Fibroblast of mammary gland (primary cell): ENCODE measurements around the gene KRT33A.

Experiments used
- DNase-seq: peaks from one replicate; pipeline ENCODE4 v3.0.0-alpha.2; 2010; ENCODE audit warnings: low read depth
- H3K4me3 ChIP-seq: 2 replicates; pipeline ENCODE4 v1.5.1; 2011; ENCODE audit warnings: low read depth, mild to moderate bottlenecking, low read length, moderate library complexity; ENCODE audit not compliant: control insufficient read depth
- CTCF ChIP-seq: conservative IDR thresholded peaks from 2 replicates; pipeline ENCODE4 v1.5.1; 2011; ENCODE audit warnings: low read depth, low read length, inconsistent platforms; ENCODE audit not compliant: control insufficient read depth, insufficient read depth

KRT33A gene

GRCh38 chr17:41329279-41329948, 21.2 kb downstream of the KRT33A start:
- H3K4me3 ChIP-seq: no peak overlapping the region
- DNase-seq: peak; percentile 55
- peak; percentile 86 for TF ChIP-seq CTCF

- no peak for DNase-seq
- no peak for TF ChIP-seq CTCF
- H3K4me3 ChIP-seq: no peak overlapping the region
Observed at GRCh38 chr17:41328207-41328606, 22.4 kb downstream of the KRT33A start.

GRCh38 chr17:41327411-41328120, 23.1 kb downstream of the KRT33A start:
- no peak for TF ChIP-seq CTCF
- DNase-seq: no peak
- H3K4me3 ChIP-seq: no peak overlapping the region

GRCh38 chr17:41326173-41327145, 24.2 kb downstream of the KRT33A start:
- no peak for TF ChIP-seq CTCF
- no peak for DNase-seq
- H3K4me3 ChIP-seq: no peak overlapping the region

GRCh38 chr17:41325611-41326010, 25.0 kb downstream of the KRT33A start:
- TF ChIP-seq CTCF: no peak
- no peak overlapping the region for H3K4me3 ChIP-seq
- DNase-seq: no peak

- no peak overlapping the region for H3K4me3 ChIP-seq
- no peak for DNase-seq
- TF ChIP-seq CTCF: no peak
Observed at GRCh38 chr17:41325126-41325525, 25.5 kb downstream of the KRT33A start.
